Measurements from ENCODE around the gene ITPKA.

GRCh38 chr15:41490355-41490754 is 3.3 kb upstream of the ITPKA start:
- no peak for TF ChIP-seq POLR2AphosphoS5 (IDR thresholded peaks at IDR 0.05)
- no peak for TF ChIP-seq POLR2A (IDR thresholded peaks at IDR 0.05)
- TF ChIP-seq CTCF (IDR thresholded peaks at IDR 0.05), result no peak

All from breast epithelium (tissue), 3 donors.